Colonic mucosa (tissue), 4 donors: ENCODE results near the gene SAMD4A. TPM values are rescaled to one million over a fixed set of nuclear protein-coding genes. Genes with fewer than 3 reads are reported as not detected.

Experiments
- DNase-seq: peaks from one replicate; pipeline ENCODE4 v3.0.0-alpha.2; 2020
- H3K27ac ChIP-seq: fragments of 200-600 bp; one replicate; pipeline ENCODE4 v1.8.0; 2021
- H3K27me3 ChIP-seq: fragments of 200-600 bp; one replicate; pipeline ENCODE4 v1.8.0; 2021
- H3K36me3 ChIP-seq: fragments of 200-600 bp; one replicate; pipeline ENCODE4 v1.8.0; 2021
- H3K4me1 ChIP-seq: fragments of 200-600 bp; one replicate; pipeline ENCODE4 v1.8.0; 2021; ENCODE audit warnings: mild to moderate bottlenecking
- H3K4me3 ChIP-seq: fragments of 200-600 bp; one replicate; pipeline ENCODE4 v1.8.0; 2021
- H3K9ac ChIP-seq, 2 donors: one replicate each; pipeline ENCODE4 v1.7.0; 2013; ENCODE audit warnings: control low read depth in 2 of 2, low read depth in 2 of 2, low read length in 2 of 2
- H3K9me3 ChIP-seq: fragments of 200-600 bp; one replicate; pipeline ENCODE4 v1.8.0; 2021
- intact Hi-C: fragments of 100-400 bp; cut with DNase I; formaldehyde crosslinking; loops from one replicate; pipeline ENCODE4 v1.14.1; 2022
- total RNA-seq, 2 donors: library from RNA; stranded (reverse); fragmentation: NEBNext Ultra II Directional in 1 of 2; extraction: Animal tissue kit (Norgen Biotek cat#: 25700) in 1 of 2; gene quantifications; one replicate each; pipeline ENCODE4 v1.2.1, GENCODE V29; 2021
- TF ChIP-seq, protein P1 (sequence below): fragments of 200-600 bp; IDR thresholded peaks from one replicate; pipeline ENCODE4 v1.8.0; 2022; ENCODE audit warnings: antibody characterized with exemption, mild to moderate bottlenecking
- donor health status: healthy.
- donor health status: DM: no; HTN: no; CAD: no.
- donor health status: DM: no; HTN: no; CAD: no.

Gene SAMD4A
- total RNA-seq = 10 to 100 TPM in 1 of 2 donors, 1 to 10 TPM in 1; 5.6 to 31.3 TPM

- Histone ChIP-seq H3K9me3 (no peaks in the 10 kb centered on the region), H3K4me1 (peaks cover 5% of the 10 kb centered on the region), H3K36me3 (no peaks in the 10 kb centered on the region), H3K27me3 (no peaks in the 10 kb centered on the region), H3K4me3 (peak within 1 kb of the TSS; percentile 60), H3K9ac (peak within 1 kb of the TSS; percentile 94 to 98), H3K27ac (peak within 1 kb of the TSS; percentile 99)
- intact Hi-C loops = loop anchor here (10.0 kb wide), 2 partner anchors 238 to 338 kb away; partner anchors contain the start of gene GCH1
- TF ChIP-seq, protein P1, sequence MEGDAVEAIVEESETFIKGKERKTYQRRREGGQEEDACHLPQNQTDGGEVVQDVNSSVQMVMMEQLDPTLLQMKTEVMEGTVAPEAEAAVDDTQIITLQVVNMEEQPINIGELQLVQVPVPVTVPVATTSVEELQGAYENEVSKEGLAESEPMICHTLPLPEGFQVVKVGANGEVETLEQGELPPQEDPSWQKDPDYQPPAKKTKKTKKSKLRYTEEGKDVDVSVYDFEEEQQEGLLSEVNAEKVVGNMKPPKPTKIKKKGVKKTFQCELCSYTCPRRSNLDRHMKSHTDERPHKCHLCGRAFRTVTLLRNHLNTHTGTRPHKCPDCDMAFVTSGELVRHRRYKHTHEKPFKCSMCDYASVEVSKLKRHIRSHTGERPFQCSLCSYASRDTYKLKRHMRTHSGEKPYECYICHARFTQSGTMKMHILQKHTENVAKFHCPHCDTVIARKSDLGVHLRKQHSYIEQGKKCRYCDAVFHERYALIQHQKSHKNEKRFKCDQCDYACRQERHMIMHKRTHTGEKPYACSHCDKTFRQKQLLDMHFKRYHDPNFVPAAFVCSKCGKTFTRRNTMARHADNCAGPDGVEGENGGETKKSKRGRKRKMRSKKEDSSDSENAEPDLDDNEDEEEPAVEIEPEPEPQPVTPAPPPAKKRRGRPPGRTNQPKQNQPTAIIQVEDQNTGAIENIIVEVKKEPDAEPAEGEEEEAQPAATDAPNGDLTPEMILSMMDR = no peak
- peak; percentile 77 for DNase-seq
These were observed at the start of gene SAMD4A for GRCh38 chr14:54566410-54567223. SAMD4A (plus strand) TSS chr14:54567128; CDS start chr14:54567917, 789 bp downstream.

DNA sequence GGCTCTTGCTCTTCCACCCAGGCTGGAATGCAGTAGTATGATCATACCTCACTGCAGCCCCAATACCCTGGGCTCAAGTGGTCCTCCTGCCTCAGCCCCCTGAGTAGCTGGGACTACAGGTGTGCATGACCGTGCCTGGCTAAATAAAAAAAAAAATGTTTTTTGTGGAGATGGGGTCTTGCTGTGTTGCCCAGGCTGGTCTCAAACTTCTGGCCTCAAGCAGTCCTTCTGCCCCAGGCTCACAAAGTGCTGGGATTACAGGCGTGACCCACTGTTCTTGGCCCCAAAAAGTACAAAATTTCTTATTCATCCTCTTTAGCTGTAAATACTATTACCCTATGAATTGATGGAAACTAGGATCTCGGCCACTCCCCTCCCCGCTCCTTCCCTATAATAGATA is 42.5 kb upstream of the SAMD4A start:
- H3K27me3 ChIP-seq = no peaks in the 10 kb centered on the region
- no peaks in the 10 kb centered on the region for H3K9me3 ChIP-seq
- TF ChIP-seq, protein P1 = no peak
- H3K27ac ChIP-seq = no peak overlapping the region
- H3K9ac ChIP-seq = no peak overlapping the region
- H3K4me3 ChIP-seq = no peak overlapping the region
- no peaks in the 10 kb centered on the region for H3K4me1 ChIP-seq
- no peaks in the 10 kb centered on the region for H3K36me3 ChIP-seq
- DNase-seq = no peak
- intact Hi-C loops = no loop called here

DNA sequence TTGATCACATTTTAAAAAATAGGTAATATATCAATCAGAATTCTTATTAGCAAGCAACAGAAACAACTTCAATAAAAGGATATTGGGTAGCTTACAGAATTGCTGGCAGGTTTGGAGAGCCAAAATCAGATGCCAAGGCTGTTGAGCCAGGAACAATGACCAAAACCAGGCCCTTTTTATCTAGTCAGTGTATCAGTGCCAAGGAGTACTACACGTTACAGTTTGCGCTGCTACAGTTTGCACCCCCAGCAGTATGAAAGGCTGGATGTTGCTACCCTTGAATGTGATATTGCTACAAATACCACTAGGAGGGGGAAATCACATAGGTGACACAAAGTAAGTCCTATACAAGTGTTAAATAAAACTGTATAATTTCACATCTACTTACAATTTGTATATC is 38.0 kb upstream of the SAMD4A start:
- intact Hi-C loops = no loop called here
- TF ChIP-seq, protein P1 = no peak
- Histone ChIP-seq H3K9me3 (no peaks in the 10 kb centered on the region), H3K27me3 (no peaks in the 10 kb centered on the region), H3K36me3 (no peaks in the 10 kb centered on the region), H3K4me1 (peaks cover 4% of the 10 kb centered on the region), H3K27ac (no peak overlapping the region), H3K9ac (no peak overlapping the region), H3K4me3 (no peak overlapping the region)
- DNase-seq = no peak

DNA sequence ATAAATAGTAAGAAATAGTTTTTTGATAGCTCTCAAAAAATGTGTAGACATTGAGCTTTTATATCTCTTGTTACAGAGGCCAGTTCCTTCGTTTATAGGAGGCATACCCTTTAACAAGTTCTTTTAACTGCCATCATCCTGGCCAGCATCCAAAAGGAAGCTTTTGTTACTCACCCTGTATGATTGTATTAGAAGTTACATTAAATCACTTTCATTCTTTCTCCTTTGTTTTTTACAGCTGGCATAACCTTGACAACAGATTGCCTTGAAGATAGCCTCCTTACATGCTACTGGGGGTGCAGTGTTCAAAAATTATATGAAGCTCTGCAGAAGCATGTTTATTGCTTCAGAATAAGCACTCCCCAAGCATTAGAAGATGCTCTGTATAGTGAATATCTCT is 37.1 kb upstream of the SAMD4A start:
- Histone ChIP-seq H3K4me1 (peaks cover 4% of the 10 kb centered on the region), H3K27me3 (no peaks in the 10 kb centered on the region), H3K36me3 (no peaks in the 10 kb centered on the region), H3K27ac (peak overlapping the region; percentile 1), H3K9ac (no peak overlapping the region), H3K4me3 (no peak overlapping the region), H3K9me3 (no peaks in the 10 kb centered on the region)
- peak; percentile 84 for DNase-seq
- TF ChIP-seq, protein P1 = no peak
- intact Hi-C loops = no loop called here

- Histone ChIP-seq H3K4me3 (no peak overlapping the region), H3K36me3 (no peaks in the 10 kb centered on the region), H3K9me3 (no peaks in the 10 kb centered on the region), H3K27me3 (no peaks in the 10 kb centered on the region), H3K4me1 (peaks cover 4% of the 10 kb centered on the region), H3K27ac (no peak overlapping the region), H3K9ac (no peak overlapping the region)
- intact Hi-C loops = no loop called here
- no peak for DNase-seq
- TF ChIP-seq, protein P1 = no peak
These were observed 34.6 kb upstream of the SAMD4A start for GRCh38 chr14:54532111-54533012.
